Left kidney (tissue), 2 donors: ENCODE results near the gene ELAVL2. TPM values are rescaled to one million over a fixed set of nuclear protein-coding genes. Genes with fewer than 3 reads are reported as not detected.
"Not testable (repeated sequence)": the region's sequence is repeated elsewhere in the genome, so short reads cannot be mapped to it uniquely, and the experiment has no call there.

ENCODE experiments used
- DNase-seq: peaks from one replicate; pipeline ENCODE4 v3.0.0-alpha.2; 2013
- polyA plus RNA-seq: library from polyadenylated mRNA; unstranded; fragments of 120-200 nt; gene quantifications from one replicate; pipeline ENCODE4 v1.2.1, GENCODE V29; 2013; ENCODE audit not compliant: insufficient read length

Gene ELAVL2
- polyA plus RNA-seq, 1 donor: 5.0 TPM

DNA sequence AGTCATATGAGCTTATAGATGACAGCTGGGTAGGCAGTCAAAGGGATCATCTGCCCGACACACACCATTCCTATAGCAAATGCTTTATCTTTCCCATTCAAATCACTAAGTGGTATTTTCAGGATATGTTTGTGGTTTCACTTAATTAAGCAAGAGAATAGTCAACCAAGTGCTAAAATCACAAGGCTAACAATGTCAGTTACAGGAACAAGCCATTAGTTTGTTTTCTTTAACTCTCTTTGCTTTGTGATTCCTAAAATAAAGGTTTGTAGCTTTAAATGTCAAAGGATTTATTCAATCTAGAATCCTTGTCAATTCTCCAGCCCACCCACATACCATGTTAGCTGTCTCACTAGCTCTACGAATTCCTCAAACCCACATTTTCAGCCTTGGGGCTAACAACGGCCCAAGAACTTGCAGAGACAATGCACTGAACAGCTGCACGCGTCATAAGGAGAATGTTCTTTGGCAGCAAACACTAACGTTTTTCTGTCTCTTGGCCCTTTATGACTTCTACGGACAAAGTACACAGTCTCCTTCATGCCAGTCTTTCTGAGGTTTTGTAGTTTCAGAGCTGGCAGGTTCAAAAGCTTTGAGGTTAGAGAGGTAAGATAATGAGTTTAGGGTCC lies 56.6 kb downstream of the ELAVL2 start:
- DNase-seq: no peak

DNA sequence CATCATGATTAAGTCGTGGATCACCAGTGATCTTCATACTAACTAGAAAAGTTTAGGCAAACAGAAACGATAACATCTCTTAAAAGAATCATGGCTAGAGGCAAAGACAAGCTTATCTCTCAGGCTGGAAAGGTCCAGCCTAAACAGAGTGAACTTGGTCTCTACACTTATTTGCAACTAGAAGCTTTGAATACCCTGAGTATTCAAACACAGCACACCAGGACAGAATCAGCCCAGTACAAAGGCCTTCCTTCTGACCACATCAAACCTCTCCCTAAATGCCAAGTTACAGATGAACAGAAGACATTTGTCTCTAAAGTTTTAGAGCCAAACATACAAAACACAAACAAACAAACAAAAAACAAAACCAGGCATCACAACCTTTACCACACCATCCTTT lies 57.2 kb downstream of the ELAVL2 start:
- DNase-seq: no peak

DNA sequence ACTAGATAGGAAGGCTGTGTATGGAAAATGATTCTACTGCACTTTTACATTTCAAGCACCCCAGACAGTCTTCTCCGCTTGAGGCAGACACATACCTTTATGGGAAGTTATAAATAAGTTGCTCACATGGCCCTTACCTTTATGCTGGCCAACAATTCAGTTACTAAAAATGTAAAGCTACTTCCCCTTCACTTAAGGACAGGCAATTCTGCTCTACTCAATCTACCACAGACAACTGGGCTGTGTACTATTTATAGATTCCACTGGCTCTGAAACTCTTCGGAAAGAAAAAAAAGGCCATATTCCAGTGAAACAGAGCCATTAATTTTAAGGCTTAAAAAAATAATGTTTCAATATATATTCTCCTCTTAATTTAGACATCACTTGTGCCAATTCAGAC lies 59.4 kb downstream of the ELAVL2 start:
- DNase-seq: no peak

DNA sequence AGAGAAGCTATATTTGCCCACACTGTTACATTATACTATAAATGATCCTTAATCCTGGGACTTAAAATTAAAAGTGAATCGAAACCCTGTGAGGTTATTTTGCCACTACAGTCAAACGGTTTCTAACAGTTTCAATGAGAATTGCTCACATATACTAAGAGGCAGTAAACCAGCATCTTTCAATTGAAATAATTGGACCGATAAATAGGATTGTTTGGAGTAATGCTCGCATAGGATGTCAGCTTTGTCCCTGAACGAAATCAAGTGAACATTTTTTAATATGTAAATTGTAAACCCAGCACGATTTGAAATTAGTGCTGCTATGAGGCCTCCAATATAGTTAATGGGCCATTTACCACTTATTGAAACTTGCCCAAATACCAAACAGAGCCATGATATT lies 60.5 kb downstream of the ELAVL2 start:
- no peak for DNase-seq

- no peak for DNase-seq
These were observed 61.8 kb downstream of the ELAVL2 start for GRCh38 chr9:23764219-23764618.

GRCh38 chr9:23754551-23754950 lies 71.5 kb downstream of the ELAVL2 start:
- DNase-seq: no peak

DNA sequence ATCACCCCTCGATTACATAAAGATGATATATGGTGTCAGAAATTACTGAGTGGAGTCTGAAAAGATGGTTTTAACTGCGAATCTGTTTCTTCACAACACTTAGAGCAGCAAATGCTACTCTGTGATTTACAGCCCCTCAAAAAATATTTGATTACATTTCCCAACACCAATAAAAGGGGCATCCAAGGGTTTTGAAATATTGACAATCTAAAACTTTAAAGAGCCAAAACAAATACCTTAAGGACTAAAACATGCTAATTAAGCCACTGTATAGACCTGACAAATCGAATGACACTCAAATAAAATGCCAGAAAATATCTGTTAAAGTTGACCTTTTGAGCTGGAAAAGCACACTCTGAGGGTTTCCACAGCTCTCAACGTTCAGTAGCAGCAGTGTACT lies 73.2 kb downstream of the ELAVL2 start:
- DNase-seq: no peak

DNA sequence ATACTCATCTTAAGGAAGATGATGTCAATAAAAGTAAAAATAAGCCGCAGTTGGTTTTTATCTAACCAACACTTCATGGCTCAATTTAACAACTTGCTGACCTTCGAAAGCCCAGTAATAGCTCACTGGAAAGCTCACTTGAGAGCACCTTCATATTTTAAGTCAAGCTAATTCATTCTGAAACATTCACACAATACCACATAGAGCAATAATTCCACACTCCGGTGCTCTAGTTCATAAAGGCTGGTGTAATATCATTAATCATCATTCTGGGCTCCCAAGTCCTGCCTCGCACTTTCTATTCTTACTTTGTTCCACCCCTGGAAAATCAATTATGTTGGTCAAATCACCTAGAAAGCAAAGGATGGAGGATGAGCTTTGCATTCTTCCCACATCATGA lies 74.4 kb downstream of the ELAVL2 start:
- no peak for DNase-seq

DNA sequence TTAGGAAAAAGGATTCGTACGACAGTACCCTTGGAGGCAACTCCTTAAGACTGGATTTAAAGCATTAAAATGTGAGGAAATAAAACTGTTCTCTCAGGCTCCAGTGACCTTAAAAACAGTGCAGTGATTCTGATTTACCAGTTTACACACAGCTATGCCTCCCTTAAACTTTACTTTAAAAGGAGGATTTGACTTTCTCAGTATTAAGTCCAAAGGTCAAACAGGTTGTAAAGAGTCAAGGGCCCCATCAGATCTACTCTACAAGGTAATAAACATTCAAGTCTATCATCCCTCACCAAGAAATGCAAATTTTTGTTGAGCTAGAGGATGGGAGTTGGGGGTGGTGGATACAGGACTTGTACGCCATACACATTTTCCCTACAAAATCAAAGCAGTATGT lies 75.2 kb downstream of the ELAVL2 start:
- DNase-seq: no peak

- DNase-seq: no peak
These were observed 78.7 kb downstream of the ELAVL2 start for GRCh38 chr9:23747088-23748075.

GRCh38 chr9:23746317-23746716 lies 79.7 kb downstream of the ELAVL2 start:
- no peak for DNase-seq

DNA sequence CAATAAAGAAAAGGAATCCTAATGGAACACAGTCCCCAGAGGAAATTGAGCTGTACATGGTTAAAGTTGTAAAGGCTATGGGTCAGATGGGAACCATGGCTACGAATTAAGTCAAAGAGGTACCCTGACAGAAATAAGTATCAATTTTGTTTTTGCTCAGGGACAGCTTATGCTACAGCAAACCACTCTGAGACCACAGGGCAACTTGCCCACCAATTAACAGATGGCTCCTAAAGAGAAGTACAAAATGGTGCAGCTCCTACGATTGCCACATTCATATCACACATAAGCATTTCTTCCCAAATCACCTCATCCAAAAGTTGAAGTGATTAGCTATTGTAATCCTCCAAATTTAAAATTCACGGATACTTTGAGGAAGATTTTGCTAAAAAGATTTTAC lies 83.0 kb downstream of the ELAVL2 start:
- DNase-seq: no peak

DNA sequence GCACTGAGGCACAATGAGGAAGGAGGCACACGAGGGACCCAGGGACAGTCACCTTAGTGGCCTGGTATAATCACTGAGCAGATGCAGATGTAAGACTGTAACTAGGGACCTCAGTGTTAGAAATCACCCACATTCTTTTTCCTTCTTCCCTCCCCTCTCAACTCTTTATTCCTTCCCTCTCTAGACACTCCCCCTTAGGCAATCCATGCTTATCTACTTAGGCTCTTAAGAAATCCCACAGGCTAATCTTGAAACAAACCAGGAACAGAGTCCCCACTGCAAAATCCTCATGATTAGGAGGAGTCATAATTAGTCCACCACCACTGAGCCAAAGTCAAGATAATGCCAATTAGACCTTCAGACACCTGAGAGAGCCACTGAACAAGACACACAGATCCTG lies 84.7 kb downstream of the ELAVL2 start:
- no peak for DNase-seq

GRCh38 chr9:23740531-23740930 lies 85.5 kb downstream of the ELAVL2 start:
- no peak for DNase-seq

DNA sequence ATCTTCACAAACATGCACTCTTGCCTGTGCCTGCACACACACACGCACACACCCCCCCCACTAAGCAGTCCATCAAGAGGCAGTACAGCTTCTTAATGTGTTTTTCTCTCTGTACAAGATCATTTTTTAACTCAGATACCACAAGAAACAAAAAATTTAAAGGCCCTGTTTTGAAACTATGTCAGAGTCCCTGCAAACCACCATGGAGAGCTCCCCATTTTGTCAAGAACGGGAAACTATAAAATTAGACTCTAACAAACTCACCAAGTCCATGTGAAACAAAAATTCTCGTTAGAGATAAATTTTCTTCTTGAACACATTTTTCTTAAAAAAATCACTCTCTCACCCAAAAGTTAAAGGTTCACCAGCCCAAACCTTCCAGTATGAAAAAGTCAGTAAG lies 86.3 kb downstream of the ELAVL2 start:
- no peak for DNase-seq

GRCh38 chr9:23736293-23736692 lies 89.7 kb downstream of the ELAVL2 start:
- no peak for DNase-seq

DNA sequence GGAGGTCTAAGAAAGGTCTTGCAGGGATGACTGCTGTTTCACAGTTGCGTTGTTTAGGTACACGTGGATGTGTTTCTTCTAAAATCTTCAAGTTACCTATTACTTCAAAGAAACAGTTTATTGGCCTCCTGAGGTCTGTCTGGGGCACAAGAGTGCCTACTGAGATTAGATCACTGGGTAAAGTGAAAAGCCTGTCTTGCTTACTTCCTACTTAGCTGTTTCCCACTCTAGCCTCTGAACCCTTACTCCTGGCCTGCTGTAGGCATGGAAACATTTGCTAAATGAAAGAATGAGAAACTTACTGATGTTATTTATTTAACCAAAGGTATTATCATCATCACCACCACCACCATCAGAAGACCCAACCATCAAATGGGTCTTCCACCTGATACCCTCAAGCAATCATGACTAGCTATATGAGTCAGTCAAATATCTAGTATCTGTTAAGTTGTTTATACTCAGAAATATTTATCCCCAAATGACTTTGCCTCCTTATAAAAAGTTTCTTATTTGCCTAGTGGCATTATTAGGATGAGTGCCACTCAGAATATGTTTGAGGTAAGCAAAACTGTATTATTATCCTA lies 92.5 kb downstream of the ELAVL2 start:
- DNase-seq: no peak

GRCh38 chr9:23731353-23731752 lies 94.7 kb downstream of the ELAVL2 start:
- DNase-seq: peak; percentile 46

- DNase-seq: no peak
These were observed 95.7 kb downstream of the ELAVL2 start for GRCh38 chr9:23730364-23730763.

DNA sequence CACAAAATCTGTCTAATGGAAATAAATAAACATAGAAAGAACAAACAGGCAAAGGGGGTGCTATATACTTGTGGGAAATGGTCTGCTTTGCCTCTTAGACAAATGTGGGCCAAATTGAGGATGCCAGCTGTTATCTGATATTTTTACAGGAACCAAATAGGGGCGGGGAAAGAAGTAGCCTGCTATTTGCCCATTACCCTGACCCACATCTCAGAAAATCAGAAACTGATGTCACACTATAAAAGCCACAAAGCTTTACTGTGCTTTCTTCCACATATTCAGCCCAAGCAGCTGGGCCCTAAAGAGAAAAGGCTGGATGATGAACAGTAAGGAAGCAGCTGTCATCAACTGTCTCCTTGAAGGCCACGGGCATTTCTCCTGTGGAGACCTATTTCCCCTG lies 97.3 kb downstream of the ELAVL2 start:
- DNase-seq: no peak

GRCh38 chr9:23725279-23725946 lies 100.6 kb downstream of the ELAVL2 start:
- DNase-seq: no peak

- no peak for DNase-seq
These were observed 102.4 kb downstream of the ELAVL2 start for GRCh38 chr9:23723672-23724071.

DNA sequence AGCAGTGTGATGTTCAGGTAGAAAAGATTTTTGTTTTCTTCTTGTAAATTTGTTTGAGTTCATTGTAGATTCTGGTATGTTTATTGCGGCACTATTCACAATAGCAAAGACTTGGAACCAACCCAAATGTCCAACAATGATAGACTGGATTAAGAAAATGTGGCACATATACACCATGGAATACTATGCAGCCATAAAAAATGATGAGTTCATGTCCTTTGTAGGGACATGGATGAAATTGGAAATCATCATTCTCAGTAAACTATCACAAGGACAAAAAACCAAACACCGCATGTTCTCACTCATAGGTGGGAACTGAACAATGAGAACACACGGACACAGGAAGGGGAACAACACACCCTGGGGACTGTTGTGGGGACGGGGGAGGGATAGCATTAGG lies 103.0 kb downstream of the ELAVL2 start:
- DNase-seq: not testable (repeated sequence)
